ENCODE results near the gene VDR. TPM values are rescaled to one million over a fixed set of nuclear protein-coding genes. Genes with fewer than 3 reads are reported as not detected.

Gene VDR
- total RNA-seq, 1 experiment from 2014 or later = 9.5 TPM

- ChIA-PET POLR2A (interaction anchor here (1.5 kb wide), 1 partner anchor 41 kb away, joined by 5 read pairs; the partner anchor contains the start of gene VDR), RAD21 (ENCODE audit: low non-redundant PET in 1 of 2, low total read pairs in 2 of 2, uncharacterized antibody in 2 of 2, unreplicated experiment in 2 of 2) (no interaction called here), CTCF (interaction anchor here (1.2 to 1.5 kb wide), 2 partner anchors 108 to 203 kb away, joined by 3 read pairs; no protein-coding TSS in a partner anchor)
- H3K9ac ChIP-seq (ENCODE audit: low read length) = no peak overlapping the region
- no TSS peak for BruUV-seq (replicated peaks)
- no peaks in the 10 kb centered on the region for H3K27me3 ChIP-seq (ENCODE audit: insufficient read depth, low read length)
- no peaks in the 10 kb centered on the region for H4K20me1 ChIP-seq (ENCODE audit: insufficient read depth)
- no peak overlapping the region for H3K4me3 ChIP-seq (replicated peaks in 1 of 2; ENCODE audit: low read depth in 1 of 2, low read length in 2 of 2)
- ATAC-seq = no peak
- H3K9me3 ChIP-seq (ENCODE audit: control insufficient read depth in 1 of 2, insufficient read depth in 1 of 2, low read depth in 1 of 2, low read length in 2 of 2) = no peaks in the 10 kb centered on the region
- H3K79me2 ChIP-seq (ENCODE audit: insufficient read depth, low read length) = no peaks in the 10 kb centered on the region
- intact Hi-C loops (cut with micrococcal nuclease) = loop anchor here (10.0 kb wide), 1 partner anchor 218 kb away; no protein-coding TSS in a partner anchor
- H3K9me2 ChIP-seq (ENCODE audit: insufficient read depth) = no peaks in the 10 kb centered on the region
- no peak for DNase-seq (ENCODE audit: low read depth, low spot score)
- no peak overlapping the region for H3K4me2 ChIP-seq (ENCODE audit: low read length)
- peaks cover 4 to 44% of the 10 kb centered on the region in 2 experiments; a peak in 3 of 4 replicates for H3K4me1 ChIP-seq (ENCODE audit: control insufficient read depth in 1 of 2, insufficient read depth in 2 of 2, low read length in 2 of 2)
- H3K36me3 ChIP-seq (ENCODE audit: control insufficient read depth in 1 of 2, insufficient read depth in 2 of 2, low read length in 2 of 2) = no peaks in the 10 kb centered on the region
- no peak overlapping the region for H2AFZ ChIP-seq (ENCODE audit: low read depth, low read length, poor library complexity, severe bottlenecking)
- H3K27ac ChIP-seq (ENCODE audit: low read depth, low read length) = no peak overlapping the region
- no peak for TF ChIP-seq ELF1 (IDR thresholded peaks at IDR 0.05; ENCODE audit: borderline replicate concordance, low read depth)
- TF ChIP-seq SRF (IDR thresholded peaks at IDR 0.05; ENCODE audit: low read depth) = no peak
- no peak for TF ChIP-seq ZBTB33 (IDR thresholded peaks at IDR 0.05; ENCODE audit: extremely low read depth, insufficient replicate concordance, low read length)
- no peak for TF ChIP-seq ZNF274 (IDR thresholded peaks at IDR 0.05; ENCODE audit: low read depth, low read length)
- no peak for TF ChIP-seq EZH2phosphoT487 (IDR thresholded peaks at IDR 0.05; ENCODE audit: borderline replicate concordance)
- no peak for TF ChIP-seq YY1 (IDR thresholded peaks at IDR 0.05; ENCODE audit: extremely low read depth, insufficient replicate concordance, low read depth, low read length)
- no peak for TF ChIP-seq SP1 (IDR thresholded peaks at IDR 0.05; ENCODE audit: low read depth)
- no peak for TF ChIP-seq CBX3 (IDR thresholded peaks at IDR 0.05; ENCODE audit: low read depth)
- no peak for TF ChIP-seq TCF7L2 (IDR thresholded peaks at IDR 0.05; ENCODE audit: borderline replicate concordance, extremely low read depth, insufficient read depth, insufficient read length)
- no peak for TF ChIP-seq CEBPB (IDR thresholded peaks at IDR 0.05; ENCODE audit: low read depth)
- no peak for TF ChIP-seq EGR1 (IDR thresholded peaks at IDR 0.05; ENCODE audit: low read depth)
- no peak for TF ChIP-seq POLR2AphosphoS5 (IDR thresholded peaks at IDR 0.05; ENCODE audit: low read depth, low read length)
- TF ChIP-seq CTCF (IDR thresholded peaks at IDR 0.05 in 2 of 3, conservative IDR thresholded peaks at IDR 0.05 in 1 of 3; ENCODE audit: borderline replicate concordance in 1 of 3, insufficient read depth in 1 of 3, low read depth in 2 of 3, low read length in 2 of 3) = no peak
- TF ChIP-seq POLR2A (IDR thresholded peaks at IDR 0.05; ENCODE audit: borderline replicate concordance, extremely low read depth, insufficient read depth, insufficient read length) = no peak
- TF ChIP-seq REST (IDR thresholded peaks at IDR 0.05; ENCODE audit: low read depth) = no peak
- TF ChIP-seq JUND (IDR thresholded peaks at IDR 0.05) = no peak
- TF ChIP-seq ZFX (IDR thresholded peaks at IDR 0.05) = no peak
- TF ChIP-seq FOSL1 (IDR thresholded peaks at IDR 0.05; ENCODE audit: low read depth) = no peak
- TF ChIP-seq, protein P1, sequence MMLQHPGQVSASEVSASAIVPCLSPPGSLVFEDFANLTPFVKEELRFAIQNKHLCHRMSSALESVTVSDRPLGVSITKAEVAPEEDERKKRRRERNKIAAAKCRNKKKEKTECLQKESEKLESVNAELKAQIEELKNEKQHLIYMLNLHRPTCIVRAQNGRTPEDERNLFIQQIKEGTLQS (IDR thresholded peaks at IDR 0.05) = no peak
Observed at GRCh38 chr12:47946413-47947323, 41.9 kb upstream of the VDR start.

Measured in HCT116 (cell line).